GM04503 (cell line): ENCODE data around the gene ABCB6.

Source experiments
- DNase-seq: peaks from one replicate; pipeline ENCODE4 v3.0.0-alpha.2; 2012; ENCODE audit warnings: low read depth

ABCB6 gene

DNA sequence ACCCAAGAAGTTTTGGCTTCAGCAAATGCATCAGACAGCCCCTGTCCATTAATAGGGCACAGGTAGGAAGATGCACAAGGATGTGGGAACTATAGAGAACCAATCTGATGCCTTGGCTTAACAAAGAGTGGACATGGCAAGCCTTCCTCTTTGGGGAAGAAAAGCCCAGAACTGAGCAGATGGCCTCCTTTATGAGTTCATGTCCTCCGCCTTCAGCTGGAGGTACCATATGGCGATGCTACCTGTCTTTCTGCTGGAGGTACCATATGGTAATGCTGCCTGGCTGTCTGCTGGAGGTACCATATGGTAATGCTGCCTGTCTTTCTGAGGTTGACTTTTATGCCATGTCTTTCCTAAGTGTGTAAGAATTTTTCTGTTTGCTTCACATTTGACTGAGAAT, 34.6 kb downstream of the ABCB6 start:
- DNase-seq, result no peak

DNA sequence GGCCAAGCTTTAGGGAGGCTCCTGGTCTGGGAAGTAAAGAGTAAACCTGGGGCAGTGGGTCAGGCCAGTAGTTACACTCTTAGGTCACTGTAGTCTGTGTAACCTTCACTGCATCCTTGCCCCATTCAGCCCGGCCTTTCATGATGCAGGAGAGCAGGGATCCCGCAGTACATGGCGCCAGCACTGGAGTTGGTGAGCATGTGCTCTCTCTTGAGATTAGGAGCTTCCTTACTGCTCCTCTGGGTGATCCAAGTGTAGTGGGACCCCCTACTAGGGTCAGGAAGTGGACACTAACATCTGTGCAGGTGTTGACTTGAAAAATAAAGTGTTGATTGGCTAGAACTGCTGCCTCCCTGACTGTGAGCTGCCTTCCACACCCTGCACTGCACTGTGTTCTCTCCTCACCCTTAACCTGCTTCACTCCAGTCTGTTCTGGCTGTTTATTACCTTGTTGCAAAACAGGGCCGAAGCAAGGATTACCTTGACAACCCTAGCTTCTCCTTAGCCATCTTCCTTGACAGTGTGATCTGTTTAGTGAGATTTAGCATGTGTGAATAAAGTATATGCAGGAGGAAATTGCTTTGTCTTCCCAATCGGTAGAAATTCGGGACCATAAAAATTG, 35.5 kb downstream of the ABCB6 start:
- DNase-seq, result no peak

DNA sequence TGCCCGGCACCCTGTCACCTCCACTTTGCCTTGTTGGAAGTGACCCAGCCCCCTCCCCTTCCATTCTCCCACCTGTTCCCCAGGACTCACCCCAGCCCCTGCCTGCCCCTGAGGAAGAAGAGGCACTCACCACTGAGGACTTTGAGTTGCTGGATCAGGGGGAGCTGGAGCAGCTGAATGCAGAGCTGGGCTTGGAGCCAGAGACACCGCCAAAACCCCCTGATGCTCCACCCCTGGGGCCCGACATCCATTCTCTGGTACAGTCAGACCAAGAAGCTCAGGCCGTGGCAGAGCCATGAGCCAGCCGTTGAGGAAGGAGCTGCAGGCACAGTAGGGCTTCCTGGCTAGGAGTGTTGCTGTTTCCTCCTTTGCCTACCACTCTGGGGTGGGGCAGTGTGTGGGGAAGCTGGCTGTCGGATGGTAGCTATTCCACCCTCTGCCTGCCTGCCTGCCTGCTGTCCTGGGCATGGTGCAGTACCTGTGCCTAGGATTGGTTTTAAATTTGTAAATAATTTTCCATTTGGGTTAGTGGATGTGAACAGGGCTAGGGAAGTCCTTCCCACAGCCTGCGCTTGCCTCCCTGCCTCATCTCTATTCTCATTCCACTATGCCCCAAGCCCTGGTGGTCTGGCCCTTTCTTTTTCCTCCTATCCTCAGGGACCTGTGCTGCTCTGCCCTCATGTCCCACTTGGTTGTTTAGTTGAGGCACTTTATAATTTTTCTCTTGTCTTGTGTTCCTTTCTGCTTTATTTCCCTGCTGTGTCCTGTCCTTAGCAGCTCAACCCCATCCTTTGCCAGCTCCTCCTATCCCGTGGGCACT, 36.2 kb downstream of the ABCB6 start:
- no peak for DNase-seq

DNA sequence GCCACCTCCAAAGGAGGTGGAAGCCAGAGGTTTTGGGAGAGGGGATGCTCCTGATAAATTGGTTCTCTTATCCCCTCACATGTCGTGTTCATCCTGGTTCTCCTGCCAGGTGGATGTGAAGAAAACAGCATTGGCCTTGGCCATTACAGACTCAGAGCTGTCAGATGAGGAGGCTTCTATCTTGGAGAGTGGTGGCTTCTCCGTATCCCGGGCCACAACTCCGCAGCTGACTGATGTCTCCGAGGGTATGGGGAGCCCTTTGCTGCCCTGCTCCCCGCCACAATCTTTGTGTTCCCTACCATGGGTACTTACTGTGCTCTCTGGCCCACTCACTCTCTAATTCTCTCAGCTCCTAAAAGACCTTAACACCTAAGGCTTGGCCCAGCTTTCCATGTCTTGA, 37.2 kb downstream of the ABCB6 start:
- no peak for DNase-seq

DNA sequence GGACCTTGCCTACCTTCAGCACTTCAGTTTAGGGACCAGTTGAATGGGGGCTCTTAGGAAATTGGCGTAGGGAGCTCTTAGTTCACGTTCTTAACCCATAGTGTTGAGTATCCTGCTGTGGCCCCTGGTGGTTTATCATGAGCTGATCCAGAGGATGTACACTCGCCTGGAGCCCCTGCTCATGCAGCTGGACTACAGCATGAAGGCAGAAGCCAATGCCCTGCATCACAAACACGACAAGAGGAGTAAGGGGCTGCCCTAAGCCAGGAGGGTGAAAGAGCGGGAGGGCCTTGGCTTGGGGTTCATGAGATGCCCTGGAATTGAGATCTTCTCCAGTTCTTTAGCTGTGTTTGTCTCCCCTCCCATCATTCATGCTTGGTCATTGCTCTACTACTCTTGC, 37.8 kb downstream of the ABCB6 start:
- DNase-seq, result no peak

DNA sequence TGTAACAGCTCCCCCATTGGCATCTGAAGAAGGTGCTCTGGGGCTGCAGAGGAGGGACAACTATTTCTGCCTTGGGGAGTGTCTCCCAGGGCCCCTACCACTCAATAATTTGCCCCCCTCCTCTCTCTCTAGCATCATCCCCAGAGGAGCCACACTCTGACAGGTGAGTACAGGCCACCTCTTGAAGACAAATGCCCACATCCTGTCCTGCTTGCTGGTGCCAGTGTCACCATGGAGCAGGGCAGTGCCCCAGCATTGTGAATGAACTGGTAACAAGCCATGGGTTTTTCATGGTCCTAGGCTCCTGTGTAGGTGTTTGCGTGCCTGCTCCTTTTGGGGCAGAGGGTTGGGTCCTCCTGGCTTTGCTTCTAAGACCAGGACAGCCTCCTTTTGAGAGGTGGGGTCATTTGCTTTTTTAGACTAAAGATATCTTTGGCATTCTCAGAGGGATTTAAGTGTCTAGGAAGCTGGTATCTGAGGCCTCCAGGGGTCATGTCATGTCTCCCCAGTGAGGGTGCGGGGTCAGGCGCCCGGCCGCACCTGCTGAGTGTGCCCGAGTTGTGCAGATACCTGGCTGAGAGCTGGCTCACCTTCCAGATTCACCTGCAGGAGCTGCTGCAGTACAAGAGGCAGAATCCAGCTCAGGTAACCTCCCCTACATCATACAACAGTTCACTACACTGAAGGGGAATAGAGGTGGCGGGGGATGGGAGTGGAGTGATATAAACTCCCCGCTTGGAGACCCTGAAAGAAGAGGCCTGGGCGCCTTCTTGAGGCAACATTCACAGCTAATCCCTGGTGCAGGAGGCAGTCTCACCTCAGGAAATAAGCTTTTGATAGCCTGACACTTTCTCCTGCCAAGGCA, 38.9 kb downstream of the ABCB6 start:
- no peak for DNase-seq

DNA sequence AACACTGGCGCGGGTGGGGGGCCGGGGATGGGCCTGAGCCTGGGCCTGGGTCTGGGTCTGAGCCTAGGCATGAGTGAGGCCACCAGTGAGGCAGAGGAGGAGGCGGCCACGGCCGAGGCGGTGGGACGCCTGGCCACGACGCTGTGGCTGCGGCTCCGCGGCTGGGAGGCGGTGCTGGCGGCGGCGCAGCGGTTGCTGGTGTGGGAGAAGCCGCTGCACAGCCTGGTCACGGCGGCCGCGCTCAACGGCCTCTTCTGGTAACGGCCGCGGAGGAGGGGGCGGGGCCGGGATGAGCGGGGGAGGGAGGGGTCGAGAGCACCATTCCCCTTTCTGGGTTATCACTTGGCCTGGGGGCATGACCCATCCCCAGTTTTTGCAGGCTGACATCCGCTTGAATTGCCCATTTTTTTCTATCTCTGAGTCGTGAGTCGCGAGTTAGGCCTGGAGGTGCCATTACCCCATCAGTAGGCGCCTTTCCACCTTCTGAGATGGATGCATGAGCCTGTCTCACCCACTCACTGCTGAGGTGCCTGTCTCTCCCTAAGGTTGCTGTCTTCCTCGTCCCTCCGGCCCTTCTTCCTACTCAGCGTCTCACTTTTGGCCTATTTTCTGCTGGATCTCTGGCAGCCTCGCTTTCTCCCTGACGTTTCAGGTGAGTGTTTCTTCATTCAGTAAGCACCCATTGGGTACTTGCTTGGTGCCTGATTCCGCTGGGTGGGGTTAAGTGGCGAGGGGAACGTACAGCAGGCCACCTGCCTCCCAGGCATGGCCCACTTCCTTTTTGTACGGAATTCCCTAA, 40.2 kb downstream of the ABCB6 start:
- no peak for DNase-seq

DNA sequence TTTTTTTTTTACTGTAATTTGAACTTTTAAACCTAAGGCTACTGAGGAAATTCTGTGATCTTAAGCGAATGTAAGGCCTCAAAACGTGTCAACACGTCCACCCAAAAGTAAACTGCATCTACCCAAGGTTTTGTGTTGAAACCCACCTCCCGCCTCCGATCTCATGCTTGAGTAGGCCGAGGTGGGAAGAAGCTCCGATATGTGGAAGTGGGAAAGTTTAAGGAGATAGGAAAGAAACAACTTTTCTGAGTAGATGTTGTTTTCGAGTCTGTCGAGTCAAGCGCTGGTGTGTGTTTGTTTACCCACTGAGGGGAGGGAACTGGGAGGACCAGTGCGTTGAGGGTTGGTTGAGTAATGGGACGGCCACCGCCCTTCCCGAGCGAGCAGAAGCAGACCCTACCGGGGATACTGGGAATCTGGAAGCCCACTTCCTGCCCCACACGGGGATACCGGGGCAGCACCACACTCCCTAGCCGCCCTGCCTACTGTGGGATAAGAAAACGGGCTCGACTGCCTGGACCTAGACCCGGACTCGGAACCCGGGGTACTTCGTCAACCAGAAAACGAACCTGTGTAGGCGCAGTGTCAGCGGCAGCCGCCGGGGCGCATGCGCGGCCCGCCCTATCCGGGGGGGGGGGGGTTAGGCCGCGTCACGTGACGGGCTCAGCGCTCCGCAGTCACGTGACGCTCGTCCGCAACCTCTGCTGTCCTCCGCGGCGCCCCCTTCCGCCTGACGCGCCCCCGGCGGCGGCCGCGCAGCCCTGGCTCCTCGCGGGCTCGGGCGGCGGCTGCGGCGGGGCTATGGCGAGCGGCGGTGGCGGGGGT, 41.0 kb downstream of the ABCB6 start, which contains the start of gene RETREG2:
Gene RETREG2 (plus strand): TSS at position 724 of the 825 bp plus-strand sequence. CDS start 78 bp downstream, at position 802.
- DNase-seq, result peak; percentile 61

DNA sequence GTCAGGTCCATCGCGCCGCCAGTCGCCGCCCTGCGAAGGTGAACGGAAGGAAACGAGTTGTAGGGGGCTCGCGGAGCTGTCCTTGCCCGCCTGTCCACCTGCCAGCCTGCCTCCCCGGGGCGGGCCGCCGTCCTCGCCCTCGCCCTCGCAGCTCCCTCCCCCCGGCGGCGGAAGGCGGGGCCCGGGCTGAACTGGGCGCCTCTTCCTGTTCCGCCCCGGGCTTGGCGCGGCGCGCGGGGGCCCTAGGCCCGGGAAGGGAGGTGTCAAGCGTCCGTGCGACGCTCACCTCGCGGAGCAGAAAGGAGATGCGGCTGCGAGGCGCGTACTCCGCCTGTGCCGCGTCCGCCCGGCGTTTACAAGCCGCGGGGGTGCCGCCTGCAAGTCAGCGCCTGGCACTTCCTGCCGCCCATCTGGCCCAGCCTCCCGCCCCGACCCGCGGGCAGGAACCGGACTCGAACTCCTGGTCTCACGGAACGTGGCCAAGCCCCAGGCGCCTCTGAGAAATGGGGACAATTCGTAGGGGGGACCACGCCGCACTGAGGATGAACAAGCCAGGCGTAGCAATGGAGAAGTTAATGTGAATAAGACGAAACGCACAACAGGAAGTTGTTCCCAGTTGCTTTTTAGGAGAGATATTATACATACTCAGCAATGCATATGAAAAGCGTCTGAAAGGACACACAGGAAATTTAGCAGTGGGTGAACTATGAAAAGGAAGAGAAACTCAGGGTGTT, 41.8 kb downstream of the ABCB6 start, which contains the start of gene CNPPD1:
Gene CNPPD1 (minus strand): TSS at position 108 of the 734 bp plus-strand sequence. CDS start 97 bp downstream, at position 11.
- peak; percentile 44 for DNase-seq

DNA sequence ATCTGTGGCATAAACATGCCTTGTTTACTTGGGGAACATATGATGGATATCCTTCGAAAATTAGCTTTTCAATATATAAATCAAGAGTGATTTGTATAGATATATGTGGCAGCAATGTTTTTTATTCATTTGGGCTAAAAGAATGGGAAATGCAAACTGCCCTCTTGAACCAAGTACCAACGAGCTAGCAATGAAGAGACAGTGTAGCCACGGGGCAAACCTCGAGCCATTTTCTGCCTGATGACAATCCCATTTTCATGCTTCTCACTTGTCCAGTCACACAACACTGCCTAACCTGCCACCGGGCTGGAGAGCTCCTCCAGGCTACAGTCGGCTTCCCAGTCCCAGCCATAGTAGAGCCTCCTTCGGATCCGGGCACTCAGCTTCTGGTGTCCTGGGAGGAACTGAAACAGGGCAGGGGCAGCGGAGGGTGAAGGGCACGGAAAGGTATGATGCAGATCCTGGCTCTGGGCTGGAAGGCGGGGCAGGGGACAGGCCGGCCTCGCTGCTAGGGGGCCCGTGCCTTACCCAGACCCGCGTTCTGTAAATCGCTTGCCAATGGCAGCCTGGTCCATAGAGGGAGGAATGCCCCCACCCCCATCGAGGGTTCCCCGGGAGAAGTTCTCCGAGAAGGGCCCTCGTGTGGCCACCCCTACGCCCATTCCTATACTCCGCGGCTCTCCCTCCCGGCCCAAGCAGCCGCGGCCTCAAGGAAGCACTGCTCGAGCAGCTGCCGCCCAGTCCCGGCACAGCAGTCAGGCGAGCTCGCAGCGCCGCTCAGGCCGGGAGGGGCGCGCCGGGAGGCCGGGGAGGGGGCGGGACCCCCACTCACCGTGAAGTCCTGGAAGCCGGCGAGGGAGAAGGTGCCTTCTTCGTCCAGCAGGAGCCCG, 42.6 kb downstream of the ABCB6 start:
- DNase-seq, result no peak

DNA sequence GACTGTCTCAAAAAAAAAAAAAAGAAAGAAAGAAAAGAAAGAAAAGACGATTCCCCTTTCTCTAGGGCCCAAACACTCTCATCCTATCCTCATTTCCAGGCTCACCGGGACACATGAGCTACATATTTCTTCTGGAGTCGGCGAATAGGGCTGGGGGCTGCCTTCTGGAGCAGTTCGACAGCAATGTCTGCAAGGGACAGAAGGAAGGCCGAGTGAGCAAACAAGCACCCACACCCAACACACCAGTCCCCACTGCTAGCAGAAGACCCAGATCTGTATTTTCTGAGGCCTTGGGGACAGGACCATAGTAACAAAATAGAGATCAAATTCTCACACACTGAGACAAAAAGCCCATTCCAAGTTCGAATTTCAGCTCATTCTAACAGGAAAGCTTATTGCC, 43.3 kb downstream of the ABCB6 start:
- DNase-seq, result no peak

DNA sequence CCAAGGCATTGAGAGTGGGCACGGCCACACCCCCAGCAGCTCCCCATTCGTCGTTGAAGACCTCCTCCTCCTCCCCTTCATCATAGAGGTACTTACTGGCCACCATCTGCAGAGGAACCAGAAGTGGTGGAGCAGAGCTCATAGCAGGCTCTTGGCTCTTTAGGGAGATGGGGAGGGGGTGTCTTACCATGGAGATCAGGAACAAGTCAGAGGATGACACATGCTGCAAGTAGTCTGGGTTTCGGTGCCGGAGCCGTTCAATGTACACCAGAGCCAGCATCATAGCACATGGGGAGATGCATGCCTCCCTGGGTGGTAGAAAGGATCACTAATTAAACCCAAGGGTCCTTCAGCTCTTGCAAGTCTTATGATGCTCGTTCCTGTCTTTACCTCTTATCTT, 44.0 kb downstream of the ABCB6 start:
- DNase-seq, result no peak

DNA sequence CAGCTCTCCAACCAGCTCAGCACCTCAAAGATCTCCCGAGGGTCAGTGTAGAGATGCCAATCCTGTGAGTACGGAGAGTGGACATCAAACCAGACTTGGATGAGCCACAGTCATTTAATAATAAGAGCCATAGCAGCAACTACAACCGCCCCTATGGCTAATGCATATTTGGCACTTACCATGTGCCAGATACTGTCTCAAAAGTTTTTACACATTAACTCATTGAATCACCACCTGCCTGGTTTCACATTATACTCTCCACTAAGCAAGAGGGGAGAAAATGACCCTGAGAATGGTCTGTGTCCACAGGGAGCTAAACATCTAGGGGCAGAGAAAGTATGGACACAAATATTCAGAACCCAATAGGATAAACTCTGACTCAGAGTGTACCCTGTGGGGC, 44.6 kb downstream of the ABCB6 start:
- DNase-seq, result no peak

DNA sequence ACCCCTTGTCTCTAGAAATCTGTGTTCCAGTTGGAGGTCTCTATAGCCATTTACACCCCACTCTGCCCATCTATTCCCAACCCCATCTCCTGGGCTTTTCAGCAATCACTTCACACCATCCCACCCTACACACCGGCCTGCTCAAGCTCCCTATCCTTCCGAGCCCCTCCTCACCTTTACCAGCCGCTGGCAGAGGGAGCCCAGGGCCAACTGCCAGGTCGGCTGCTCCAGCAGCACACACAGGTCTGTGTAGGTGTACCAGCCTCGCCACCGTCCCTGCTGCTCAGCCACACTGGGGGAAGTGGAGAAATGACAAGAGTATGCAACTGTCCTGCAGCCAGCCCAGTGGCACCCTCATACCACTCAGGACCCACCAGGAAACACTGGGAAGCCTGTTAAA, 45.6 kb downstream of the ABCB6 start:
- DNase-seq, result no peak

DNA sequence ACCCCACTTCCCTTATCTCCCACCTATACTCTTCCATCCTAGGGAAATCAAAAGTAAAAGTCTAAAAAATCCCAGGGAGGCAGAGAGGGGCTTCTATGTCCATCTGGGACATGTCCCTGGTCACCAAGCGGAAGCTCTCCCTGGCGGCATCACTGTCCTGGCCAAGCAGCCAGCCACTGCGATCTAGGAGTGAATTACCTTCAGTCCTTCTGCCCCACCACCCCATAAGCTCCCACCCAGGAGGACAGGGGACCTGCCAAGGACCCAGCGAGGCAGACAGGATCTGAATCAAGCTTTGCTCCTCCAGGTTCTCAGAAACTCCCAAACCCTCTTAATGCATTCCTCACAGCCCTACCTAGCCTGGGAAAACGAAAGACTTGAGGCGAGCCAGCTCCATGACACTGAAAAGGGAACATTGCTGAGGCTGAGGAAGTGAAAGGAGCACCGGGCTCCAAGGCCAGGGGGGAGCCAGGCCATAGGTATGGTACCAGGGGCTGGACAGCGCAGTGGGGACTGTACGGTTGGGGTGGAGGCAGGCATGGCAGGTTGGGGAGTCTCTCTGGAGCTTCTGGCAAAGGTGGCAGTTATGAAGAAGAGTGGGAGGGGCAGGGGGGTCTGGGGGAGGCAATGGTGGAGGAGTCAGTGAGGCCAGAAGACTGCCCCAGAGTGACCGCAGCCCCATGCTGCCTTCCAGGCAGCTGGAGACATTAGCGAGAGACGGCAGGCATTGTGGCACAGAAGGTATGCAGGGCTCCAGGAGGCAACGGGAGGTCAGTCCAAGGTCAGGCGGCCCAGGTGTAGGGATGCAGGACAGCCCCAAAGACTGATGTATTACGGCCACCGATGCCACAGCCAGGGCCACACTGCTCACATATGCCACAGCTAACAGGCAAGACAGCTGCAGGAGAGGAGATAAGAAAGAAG, 46.3 kb downstream of the ABCB6 start:
- DNase-seq, result no peak

DNA sequence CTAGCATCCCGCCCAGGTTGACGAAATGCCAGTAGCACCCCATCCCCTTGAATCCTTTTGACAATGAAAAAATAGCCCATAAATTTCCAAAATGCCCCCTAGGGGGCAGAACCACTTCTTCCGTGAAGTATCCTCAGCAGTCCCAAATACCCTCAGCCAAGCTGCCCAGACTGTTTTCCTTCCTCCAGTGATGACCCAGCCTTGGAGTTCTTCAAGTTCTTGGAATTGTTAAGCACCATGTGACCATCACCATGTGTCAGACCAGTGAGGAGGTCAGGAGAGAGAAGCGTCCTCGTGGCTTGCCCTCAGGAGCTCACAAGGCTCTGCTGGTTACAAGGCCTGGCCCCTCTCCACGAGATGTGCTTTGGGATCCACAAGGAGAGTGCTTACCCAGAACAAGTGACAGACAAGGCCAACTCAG, 47.5 kb downstream of the ABCB6 start:
- peak; percentile 90 for DNase-seq

DNA sequence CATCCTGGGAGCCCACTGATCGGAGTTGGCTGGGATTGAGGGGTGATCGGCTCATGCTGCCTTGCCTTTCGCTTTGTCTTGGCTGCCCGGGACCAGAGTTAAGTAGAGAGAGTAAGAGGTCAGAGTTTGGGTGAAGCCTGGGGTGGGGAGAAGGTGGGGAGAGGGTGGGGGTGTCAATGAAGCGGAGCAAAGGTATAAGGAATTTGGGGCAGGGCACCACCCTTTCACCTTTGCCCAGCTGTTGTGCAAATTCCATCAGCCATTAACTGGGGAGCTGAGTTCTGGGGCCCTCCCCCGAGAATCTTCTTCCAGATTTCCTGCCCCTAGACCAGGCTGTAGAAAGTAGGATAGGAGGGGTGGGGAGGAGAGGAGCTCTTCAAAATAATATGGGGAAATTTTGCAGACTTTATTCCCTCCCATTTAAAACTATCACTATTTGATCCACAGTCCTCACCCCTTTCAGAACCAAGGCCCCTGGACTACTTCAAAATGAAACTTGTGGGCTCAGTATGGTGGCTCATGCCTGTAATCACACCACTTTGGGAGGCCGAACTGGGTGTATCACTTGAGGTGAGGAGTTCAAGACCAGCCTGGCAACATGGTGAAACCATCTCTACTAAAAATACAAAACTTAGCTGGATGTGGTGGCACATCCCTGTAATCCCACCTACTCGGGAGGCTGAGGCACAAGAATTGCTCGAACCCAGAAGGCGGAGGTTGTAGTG, 48.7 kb downstream of the ABCB6 start, which contains the start of gene SLC23A3:
Gene SLC23A3 (minus strand): TSS at position 100 of the 725 bp plus-strand sequence. CDS start 45 bp downstream, at position 55.
- DNase-seq, result no peak
